Measurements from ENCODE around the gene GLP2R. TPM values are rescaled to one million over a fixed set of nuclear protein-coding genes. Genes with fewer than 3 reads are reported as not detected.

Gene GLP2R
- total and polyA plus RNA-seq, 12 donors: 0.09 to 0.41 (median 0.19) TPM; not detected in 2

- no peaks in the 10 kb centered on the region for H3K36me3 ChIP-seq
- TF ChIP-seq CTCF (IDR thresholded peaks at IDR 0.05): no peak
- H3K4me3 ChIP-seq: no peak overlapping the region
- ATAC-seq (no peak), DNase-seq (no peak)
- intact Hi-C loops (cut with DNase I): no loop called here
- H3K27ac ChIP-seq: no peak overlapping the region
- H3K4me1 ChIP-seq: no peaks in the 10 kb centered on the region
- 68 to 73% methylated on average over 4 of the region's 4 CpGs for WGBS, 2 donors
- peaks cover 0 to 6% (median 3%) of the 10 kb centered on the region in 7 donors for H3K27me3 ChIP-seq
- H3K9me3 ChIP-seq: no peaks in the 10 kb centered on the region
These were observed 7.0 kb upstream of the GLP2R start for GRCh38 chr17:9818760-9819159.

- Histone ChIP-seq H3K9me3 (no peaks in the 10 kb centered on the region), H3K27me3 (peaks cover 0 to 20% (median 7%) of the 10 kb centered on the region in 7 donors), H3K4me1 (no peaks in the 10 kb centered on the region), H3K27ac (no peak overlapping the region), H3K36me3 (no peaks in the 10 kb centered on the region), H3K4me3 (no peak overlapping the region)
- TF ChIP-seq CTCF (IDR thresholded peaks at IDR 0.05): no peak
- WGBS, 2 donors: 69 to 83% methylated on average over 3 of the region's 3 CpGs
- intact Hi-C loops (cut with DNase I): no loop called here
- DNase-seq (no peak), ATAC-seq (no peak)
These were observed 5.3 kb upstream of the GLP2R start for GRCh38 chr17:9820448-9820847.

GRCh38 chr17:9821921-9822320, 3.8 kb upstream of the GLP2R start, which contains the start of gene GSG1L2:
TSS of gene GSG1L2 (minus strand) at chr17:9822079. CDS start at chr17:9822071, 8 bp downstream.
- H3K9me3 ChIP-seq: no peaks in the 10 kb centered on the region
- DNase-seq (no peak), ATAC-seq (no peak)
- H3K36me3 ChIP-seq: no peaks in the 10 kb centered on the region
- intact Hi-C loops (cut with DNase I): no loop called here
- TF ChIP-seq CTCF (IDR thresholded peaks at IDR 0.05): no peak
- no peaks in the 10 kb centered on the region for H3K4me1 ChIP-seq
- 71 to 72% methylated on average over 15 of the region's 15 CpGs for WGBS, 2 donors
- H3K27me3 ChIP-seq: peaks cover 0 to 25% (median 10%) of the 10 kb centered on the region in 7 donors
- no peak within 1 kb of the TSS for H3K4me3 ChIP-seq
- no peak within 1 kb of the TSS for H3K27ac ChIP-seq

- intact Hi-C loops (cut with DNase I): no loop called here
These were observed 1.6 kb upstream of the GLP2R start for GRCh38 chr17:9824094-9824493.

More at GRCh38 chr17:9824094-9824493, 1.6 kb upstream of the GLP2R start:
- H3K27ac ChIP-seq: no peak overlapping the region
- ATAC-seq: no peak
- no peaks in the 10 kb centered on the region for H3K36me3 ChIP-seq
- no peaks in the 10 kb centered on the region for H3K4me1 ChIP-seq
- H3K4me3 ChIP-seq: no peak overlapping the region
- peaks cover 0 to 40% (median 11%) of the 10 kb centered on the region in 7 donors for H3K27me3 ChIP-seq
- DNase-seq: no peak
- WGBS, 2 donors: 64 to 66% methylated on average over 4 of the region's 4 CpGs
- no peak for TF ChIP-seq CTCF (IDR thresholded peaks at IDR 0.05)
- no peaks in the 10 kb centered on the region for H3K9me3 ChIP-seq

Data from heart right ventricle (tissue), 16 donors.